ENCODE results near the gene PAQR9.

Gene PAQR9

GRCh38 chr3:142913432-142913831 lies 50.0 kb downstream of the PAQR9 start:
- DNase-seq, result no peak

GRCh38 chr3:142912402-142913172 lies 50.9 kb downstream of the PAQR9 start:
- DNase-seq, result no peak
